ENCODE results near the gene SIN3A. TPM values are rescaled to one million over a fixed set of nuclear protein-coding genes. Genes with fewer than 3 reads are reported as not detected.
A peak's percentile ranks its signal among the peaks of the same experiment; 100 is the strongest.

Gene SIN3A
- total and polyA plus RNA-seq, 2 experiments from 2014 or later: 13.9 to 27.7 TPM

GRCh38 chr15:75437721-75438120 is 13.8 kb downstream of the SIN3A start:
- no peaks in the 10 kb centered on the region for H3K27me3 ChIP-seq (replicated peaks; ENCODE audit: insufficient read depth)
- H3K9me3 ChIP-seq (ENCODE audit: low read depth): no peaks in the 10 kb centered on the region
- H3K4me3 ChIP-seq: no peak overlapping the region
- no peaks in the 10 kb centered on the region for H3K9me2 ChIP-seq (ENCODE audit: insufficient read depth)
- no peak for DNase-seq
- H4K20me1 ChIP-seq (ENCODE audit: insufficient read depth): no peaks in the 10 kb centered on the region
- H3K9ac ChIP-seq: no peak overlapping the region
- no peaks in the 10 kb centered on the region for H3F3A ChIP-seq (ENCODE audit: insufficient read depth)
- in situ Hi-C loops (cut with MboI): no loop called here
- H3K36me3 ChIP-seq (ENCODE audit: low read depth): peaks cover 5% of the 10 kb centered on the region; the same call in 1 of the 2 replicates
- H2AFZ ChIP-seq: no peak overlapping the region
- no peak overlapping the region for H3K27ac ChIP-seq
- TF ChIP-seq EZH2 (IDR thresholded peaks at IDR 0.05; ENCODE audit: insufficient read depth, poor library complexity, severe bottlenecking): no peak
- TF ChIP-seq EZH2phosphoT487 (IDR thresholded peaks at IDR 0.05; ENCODE audit: insufficient read depth, low read depth): no peak
- WGBS, 2 experiments (ENCODE audit: low coverage in 1 of 2, low lambda C conversion rate in 2 of 2, missing lambda C conversion rate in 2 of 2): 98 to 99% methylated on average over 4 of the region's 4 CpGs
- H3K4me1 ChIP-seq (ENCODE audit: insufficient read depth): no peaks in the 10 kb centered on the region
- H3K4me2 ChIP-seq (ENCODE audit: unreplicated experiment): no peak overlapping the region
- peaks cover 100% of the 10 kb centered on the region for H3K79me2 ChIP-seq (ENCODE audit: insufficient read depth)

GRCh38 chr15:75436881-75437280 is 14.6 kb downstream of the SIN3A start:
- H3F3A ChIP-seq (ENCODE audit: insufficient read depth): no peaks in the 10 kb centered on the region
- H3K4me3 ChIP-seq: no peak overlapping the region
- 0 out of 2 replicates have a peak, but pooled peaks cover under 1% of the 10 kb centered on the region for H3K4me1 ChIP-seq (ENCODE audit: insufficient read depth)
- no peak for DNase-seq
- H3K4me2 ChIP-seq (ENCODE audit: unreplicated experiment): no peak overlapping the region
- no peaks in the 10 kb centered on the region for H3K27me3 ChIP-seq (replicated peaks; ENCODE audit: insufficient read depth)
- peaks cover 5% of the 10 kb centered on the region; the same call in 1 of the 2 replicates for H3K36me3 ChIP-seq (ENCODE audit: low read depth)
- TF ChIP-seq EZH2phosphoT487 (IDR thresholded peaks at IDR 0.05; ENCODE audit: insufficient read depth, low read depth) (no peak), EZH2 (IDR thresholded peaks at IDR 0.05; ENCODE audit: insufficient read depth, poor library complexity, severe bottlenecking) (no peak)
- 71 to 77% methylated on average over 5 of the region's 5 CpGs for WGBS, 2 experiments (ENCODE audit: low coverage in 1 of 2, low lambda C conversion rate in 2 of 2, missing lambda C conversion rate in 2 of 2)
- H2AFZ ChIP-seq: no peak overlapping the region
- H4K20me1 ChIP-seq (ENCODE audit: insufficient read depth): no peaks in the 10 kb centered on the region; the same call in 1 of the 2 replicates
- no peak overlapping the region for H3K9ac ChIP-seq
- H3K79me2 ChIP-seq (ENCODE audit: insufficient read depth): peaks cover 100% of the 10 kb centered on the region
- in situ Hi-C loops (cut with MboI): no loop called here
- no peak overlapping the region for H3K27ac ChIP-seq
- H3K9me2 ChIP-seq (ENCODE audit: insufficient read depth): no peaks in the 10 kb centered on the region
- H3K9me3 ChIP-seq (ENCODE audit: low read depth): no peaks in the 10 kb centered on the region

GRCh38 chr15:75431682-75432081 is 19.8 kb downstream of the SIN3A start:
- H3K36me3 ChIP-seq (ENCODE audit: low read depth): peaks cover 21% of the 10 kb centered on the region

GRCh38 chr15:75431270-75431669 is 20.2 kb downstream of the SIN3A start:
- Histone ChIP-seq H3K4me3 (no peak overlapping the region), H3K36me3 (ENCODE audit: low read depth) (peaks cover 24% of the 10 kb centered on the region), H3K79me2 (ENCODE audit: insufficient read depth) (peaks cover 89% of the 10 kb centered on the region), H3F3A (ENCODE audit: insufficient read depth) (0 out of 2 replicates have a peak, but pooled peaks cover 4% of the 10 kb centered on the region), H3K27me3 (replicated peaks; ENCODE audit: insufficient read depth) (no peaks in the 10 kb centered on the region), H3K4me2 (ENCODE audit: unreplicated experiment) (no peak overlapping the region), H4K20me1 (ENCODE audit: insufficient read depth) (peaks cover 9% of the 10 kb centered on the region; the same call in 1 of the 2 replicates), H2AFZ (no peak overlapping the region), H3K4me1 (ENCODE audit: insufficient read depth) (0 out of 2 replicates have a peak, but pooled peaks cover 10% of the 10 kb centered on the region), H3K9ac (no peak overlapping the region), H3K9me2 (ENCODE audit: insufficient read depth) (no peaks in the 10 kb centered on the region), H3K27ac (no peak overlapping the region), H3K9me3 (ENCODE audit: low read depth) (no peaks in the 10 kb centered on the region)
- TF ChIP-seq EZH2phosphoT487 (IDR thresholded peaks at IDR 0.05; ENCODE audit: insufficient read depth, low read depth): no peak
- no peak for TF ChIP-seq EZH2 (IDR thresholded peaks at IDR 0.05; ENCODE audit: insufficient read depth, poor library complexity, severe bottlenecking)
- DNase-seq: peak; percentile 8
- WGBS, 2 experiments (ENCODE audit: low coverage in 1 of 2, low lambda C conversion rate in 2 of 2, missing lambda C conversion rate in 2 of 2): 78 to 80% methylated on average over 2 of the region's 2 CpGs
- in situ Hi-C loops (cut with MboI): no loop called here

More at GRCh38 chr15:75431682-75432081, 19.8 kb downstream of the SIN3A start:
- TF ChIP-seq EZH2phosphoT487 (IDR thresholded peaks at IDR 0.05; ENCODE audit: insufficient read depth, low read depth): no peak
- TF ChIP-seq EZH2 (IDR thresholded peaks at IDR 0.05; ENCODE audit: insufficient read depth, poor library complexity, severe bottlenecking): no peak
- H3K27me3 ChIP-seq (replicated peaks; ENCODE audit: insufficient read depth): no peaks in the 10 kb centered on the region
- peaks cover 89% of the 10 kb centered on the region for H3K79me2 ChIP-seq (ENCODE audit: insufficient read depth)
- no peak overlapping the region for H3K27ac ChIP-seq
- H3K9ac ChIP-seq: no peak overlapping the region
- no peak overlapping the region for H3K4me2 ChIP-seq (ENCODE audit: unreplicated experiment)
- no peak overlapping the region for H3K4me3 ChIP-seq
- H3K9me3 ChIP-seq (ENCODE audit: low read depth): no peaks in the 10 kb centered on the region
- 67 to 76% methylated on average over 1 of the region's 1 CpG for WGBS, 2 experiments (ENCODE audit: low coverage in 1 of 2, low lambda C conversion rate in 2 of 2, missing lambda C conversion rate in 2 of 2)
- H4K20me1 ChIP-seq (ENCODE audit: insufficient read depth): peaks cover 9% of the 10 kb centered on the region; the same call in 1 of the 2 replicates
- no peak for DNase-seq
- H3F3A ChIP-seq (ENCODE audit: insufficient read depth): 0 out of 2 replicates have a peak, but pooled peaks cover 4% of the 10 kb centered on the region
- no peak overlapping the region for H2AFZ ChIP-seq
- in situ Hi-C loops (cut with MboI): no loop called here
- H3K9me2 ChIP-seq (ENCODE audit: insufficient read depth): no peaks in the 10 kb centered on the region
- 0 out of 2 replicates have a peak, but pooled peaks cover 10% of the 10 kb centered on the region for H3K4me1 ChIP-seq (ENCODE audit: insufficient read depth)

Data from GM23248 (cell line).